Measurements from ENCODE around the gene KRTAP2-2. TPM values are rescaled to one million over a fixed set of nuclear protein-coding genes. Genes with fewer than 3 reads are reported as not detected.
"Not testable (repeated sequence)": the region's sequence is repeated elsewhere in the genome, so short reads cannot be mapped to it uniquely, and the experiment has no call there.

KRTAP2-2 gene
- total RNA-seq, 1 donor from 2014 or later: not detected

DNA sequence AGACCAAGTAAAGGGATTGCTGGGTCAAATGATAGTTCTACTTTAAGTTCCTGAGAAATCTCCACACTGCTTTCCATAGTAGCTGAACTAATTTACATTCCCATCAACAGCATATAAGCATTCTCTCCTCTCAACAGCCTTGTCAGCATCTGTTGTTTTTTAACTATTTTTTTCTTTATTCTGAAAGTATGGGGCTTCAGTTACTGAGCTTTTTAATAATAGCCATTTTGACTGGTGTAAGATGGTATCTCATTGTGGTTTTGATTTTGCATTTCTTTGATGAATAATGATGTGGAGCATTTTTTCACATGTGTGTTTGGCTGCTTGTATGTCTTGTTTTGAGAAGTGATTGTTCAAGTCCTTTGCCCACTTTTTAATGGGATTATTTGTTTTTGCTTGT, 2.5 kb downstream of the KRTAP2-2 start:
- Histone ChIP-seq H3K27me3 (ENCODE audit: control insufficient read depth in 3 of 3, insufficient read depth in 3 of 3, low read length in 3 of 3) (peaks cover 10 to 19% (median 11%) of the 10 kb centered on the region in 3 donors), H3K9me3 (ENCODE audit: control insufficient read depth in 3 of 3, low read length in 3 of 3) (peaks cover 0 to 5% (median 0%) of the 10 kb centered on the region in 3 donors), H3K27ac (ENCODE audit: low read depth, low read length) (no peak overlapping the region), H3K9ac (ENCODE audit: low read depth in 1 of 3, low read length in 3 of 3) (no peak overlapping the region), H3K36me3 (ENCODE audit: control insufficient read depth in 3 of 3, insufficient read depth in 3 of 3, low read length in 3 of 3) (no peaks in the 10 kb centered on the region), H3K4me3 (ENCODE audit: low read length in 3 of 3) (no peak overlapping the region), H3K4me1 (ENCODE audit: control insufficient read depth in 3 of 3, insufficient read depth in 3 of 3, low read length in 3 of 3) (no peaks in the 10 kb centered on the region)

DNA sequence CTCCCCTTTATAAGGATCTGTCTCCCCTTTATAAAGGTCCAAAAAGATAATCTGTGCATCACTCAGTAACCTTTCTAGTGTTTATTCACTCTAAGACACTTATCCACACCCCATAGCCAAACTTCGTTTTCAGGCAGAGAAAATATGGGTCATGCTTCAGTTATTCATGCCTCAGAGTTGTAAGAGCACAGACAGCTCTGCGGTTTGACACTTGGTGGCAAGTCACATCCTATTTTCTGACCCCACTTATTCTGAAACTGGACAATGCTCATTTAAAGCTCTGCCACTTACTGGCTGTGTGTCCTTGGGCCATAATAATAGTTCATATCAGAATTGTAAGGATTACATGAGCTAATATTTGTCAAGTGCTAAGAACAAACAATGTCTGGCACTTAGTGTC, 5.9 kb downstream of the KRTAP2-2 start:
- Histone ChIP-seq H3K36me3 (ENCODE audit: control insufficient read depth in 3 of 3, insufficient read depth in 3 of 3, low read length in 3 of 3) (no peaks in the 10 kb centered on the region), H3K4me1 (ENCODE audit: control insufficient read depth in 3 of 3, insufficient read depth in 3 of 3, low read length in 3 of 3) (no peaks in the 10 kb centered on the region), H3K4me3 (ENCODE audit: low read length in 3 of 3) (no peak overlapping the region), H3K9me3 (ENCODE audit: control insufficient read depth in 3 of 3, low read length in 3 of 3) (peaks cover 0 to 5% (median 0%) of the 10 kb centered on the region in 3 donors), H3K27me3 (ENCODE audit: control insufficient read depth in 3 of 3, insufficient read depth in 3 of 3, low read length in 3 of 3) (peaks cover 11 to 27% (median 14%) of the 10 kb centered on the region in 3 donors), H3K9ac (ENCODE audit: low read depth in 1 of 3, low read length in 3 of 3) (no peak overlapping the region), H3K27ac (ENCODE audit: low read depth, low read length) (no peak overlapping the region)

DNA sequence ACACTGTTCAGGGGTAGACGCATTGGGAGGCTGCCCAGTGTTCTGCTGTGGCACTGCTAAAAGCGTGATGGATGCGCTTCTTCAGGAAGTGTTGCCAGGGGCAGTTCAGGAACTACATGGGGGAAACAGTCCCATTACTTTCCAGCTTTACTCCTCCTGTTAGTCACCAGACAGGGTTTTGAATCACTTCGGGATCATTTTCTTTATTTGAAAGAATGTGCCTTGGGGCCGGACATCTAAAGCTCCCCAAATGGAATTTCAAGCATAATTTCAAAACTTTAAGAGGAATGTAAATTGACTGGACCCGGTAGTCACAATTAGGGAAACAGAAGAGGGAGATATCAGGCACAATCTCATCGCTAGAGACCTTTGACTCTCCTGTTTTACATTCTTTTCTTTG, 6.6 kb downstream of the KRTAP2-2 start:
- Histone ChIP-seq H3K9me3 (ENCODE audit: control insufficient read depth in 3 of 3, low read length in 3 of 3) (peaks cover 0 to 3% (median 0%) of the 10 kb centered on the region in 3 donors), H3K4me3 (ENCODE audit: low read length in 3 of 3) (no peak overlapping the region), H3K4me1 (ENCODE audit: control insufficient read depth in 3 of 3, insufficient read depth in 3 of 3, low read length in 3 of 3) (no peaks in the 10 kb centered on the region), H3K9ac (ENCODE audit: low read depth in 1 of 3, low read length in 3 of 3) (no peak overlapping the region), H3K36me3 (ENCODE audit: control insufficient read depth in 3 of 3, insufficient read depth in 3 of 3, low read length in 3 of 3) (no peaks in the 10 kb centered on the region), H3K27ac (ENCODE audit: low read depth, low read length) (no peak overlapping the region), H3K27me3 (ENCODE audit: control insufficient read depth in 3 of 3, insufficient read depth in 3 of 3, low read length in 3 of 3) (peaks cover 11 to 24% (median 14%) of the 10 kb centered on the region in 3 donors)

DNA sequence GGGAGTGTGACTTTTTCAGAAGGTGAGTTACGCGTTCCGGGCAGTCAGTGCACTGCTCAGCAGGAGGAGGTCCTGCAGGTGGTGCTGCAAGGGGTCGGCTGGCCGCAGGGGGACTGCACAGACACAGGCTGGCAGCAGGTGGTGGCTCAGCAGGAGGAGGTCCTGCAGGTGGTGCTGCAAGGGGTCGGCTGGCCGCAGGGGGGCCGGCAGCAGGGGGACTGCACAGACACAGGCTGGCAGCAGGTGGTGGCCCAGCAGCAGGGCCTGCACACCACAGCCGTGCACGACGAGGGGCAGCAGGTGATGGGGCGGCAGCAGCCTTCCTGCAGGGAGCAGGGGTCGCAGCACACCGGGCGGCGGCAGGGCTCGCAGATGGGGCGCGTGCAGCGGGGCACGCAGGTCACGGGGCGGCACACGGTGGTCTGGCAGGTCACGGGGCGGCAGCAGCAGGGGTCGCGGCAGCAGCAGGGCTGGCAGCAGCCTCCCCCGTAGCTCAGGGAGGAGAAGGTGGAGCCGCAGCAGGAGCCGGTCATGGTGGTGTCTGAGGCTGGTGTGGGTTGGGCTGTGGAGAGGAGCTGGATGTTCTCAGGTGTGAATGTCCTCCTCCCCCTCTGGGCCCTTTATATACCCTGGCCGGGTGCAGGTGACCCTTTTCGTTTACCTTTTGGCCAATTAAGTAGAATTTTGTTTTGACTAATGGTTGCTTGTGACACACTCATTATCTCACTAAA, 8.1 kb downstream of the KRTAP2-2 start, which contains the start of gene KRTAP2-1:
KRTAP2-1 (minus strand) TSS at position 582 of the 731 bp plus-strand sequence; CDS start at position 533, 49 bp downstream.
- not testable (repeated sequence) for H3K9ac ChIP-seq (ENCODE audit: low read depth in 1 of 3, low read length in 3 of 3); H3K36me3 ChIP-seq (ENCODE audit: control insufficient read depth in 3 of 3, insufficient read depth in 3 of 3, low read length in 3 of 3); H3K9me3 ChIP-seq (ENCODE audit: control insufficient read depth in 3 of 3, low read length in 3 of 3); H3K4me3 ChIP-seq (ENCODE audit: low read length in 3 of 3); H3K27ac ChIP-seq (ENCODE audit: low read depth, low read length); H3K4me1 ChIP-seq (ENCODE audit: control insufficient read depth in 3 of 3, insufficient read depth in 3 of 3, low read length in 3 of 3)
- peaks cover 11 to 24% (median 14%) of the 10 kb centered on the region in 3 donors for H3K27me3 ChIP-seq (ENCODE audit: control insufficient read depth in 3 of 3, insufficient read depth in 3 of 3, low read length in 3 of 3)

DNA sequence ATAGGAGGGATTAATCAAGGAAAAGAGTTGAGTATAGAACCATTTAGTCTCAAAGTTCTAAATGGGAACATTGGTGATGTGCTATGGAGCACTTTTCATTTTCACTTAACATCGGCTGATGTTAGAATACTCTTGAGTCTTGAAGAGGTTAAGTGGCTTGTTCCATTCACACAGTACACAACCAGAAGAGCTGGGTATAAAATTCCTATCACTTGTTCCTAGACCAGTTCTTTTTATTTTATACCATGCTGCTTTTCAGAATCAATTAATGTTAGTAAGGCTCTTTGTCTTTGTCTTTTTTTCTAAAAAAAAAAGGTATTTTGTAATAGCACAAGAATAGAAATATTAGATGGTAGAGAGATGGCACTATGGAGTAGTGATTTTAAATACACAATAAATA, 12.1 kb downstream of the KRTAP2-2 start:
- Histone ChIP-seq H3K4me1 (ENCODE audit: control insufficient read depth in 3 of 3, insufficient read depth in 3 of 3, low read length in 3 of 3) (no peaks in the 10 kb centered on the region), H3K9ac (ENCODE audit: low read depth in 1 of 3, low read length in 3 of 3) (no peak overlapping the region), H3K9me3 (ENCODE audit: control insufficient read depth in 3 of 3, low read length in 3 of 3) (no peaks in the 10 kb centered on the region), H3K27me3 (ENCODE audit: control insufficient read depth in 3 of 3, insufficient read depth in 3 of 3, low read length in 3 of 3) (peaks cover 1 to 14% (median 5%) of the 10 kb centered on the region in 3 donors), H3K4me3 (ENCODE audit: low read length in 3 of 3) (no peak overlapping the region), H3K36me3 (ENCODE audit: control insufficient read depth in 3 of 3, insufficient read depth in 3 of 3, low read length in 3 of 3) (no peaks in the 10 kb centered on the region), H3K27ac (ENCODE audit: low read depth, low read length) (no peak overlapping the region)

DNA sequence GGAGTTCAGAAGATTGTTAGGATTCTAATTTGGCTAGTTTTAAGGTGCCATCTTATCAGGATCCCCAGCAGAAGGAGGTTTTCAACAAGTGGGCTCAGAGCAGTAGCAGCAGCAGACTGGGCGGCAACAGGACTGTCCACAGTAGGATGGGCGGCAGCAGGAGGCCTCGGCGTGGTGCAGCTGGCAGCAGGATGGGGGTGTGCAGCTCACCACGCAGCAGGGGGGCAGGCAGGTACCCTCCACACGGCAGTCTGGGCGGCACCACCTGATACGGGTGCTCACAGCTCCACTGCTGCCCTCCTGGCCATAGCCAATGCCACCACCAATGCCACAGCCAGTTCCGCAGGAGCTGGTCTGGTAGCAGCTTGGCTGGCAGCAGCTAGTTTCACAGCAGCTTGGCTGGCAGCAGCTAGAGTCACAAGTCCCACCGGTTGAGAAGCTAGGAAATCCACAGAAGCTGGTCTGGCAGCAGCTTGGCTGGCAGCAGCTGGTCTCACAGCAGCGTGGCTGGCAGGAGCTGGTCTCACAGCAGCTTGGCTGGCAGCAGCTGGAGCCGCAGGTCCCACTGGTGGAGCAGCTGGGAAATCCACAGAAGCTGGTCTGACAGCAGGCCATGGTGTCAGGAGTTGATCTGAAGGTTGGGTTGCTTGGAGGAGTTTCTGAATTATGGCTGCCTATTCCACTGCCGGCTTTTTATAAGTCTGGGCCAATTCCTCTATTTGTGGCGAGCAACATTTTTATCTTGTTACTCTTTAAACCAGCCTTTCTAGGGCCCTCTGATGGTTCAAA, 14.1 kb downstream of the KRTAP2-2 start, which contains the start of gene KRTAP1-1:
KRTAP1-1 (minus strand) TSS at position 668 of the 789 bp plus-strand sequence; CDS start at position 615, 53 bp downstream.
- not testable (repeated sequence) for H3K27me3 ChIP-seq (ENCODE audit: control insufficient read depth in 3 of 3, insufficient read depth in 3 of 3, low read length in 3 of 3); H3K4me1 ChIP-seq (ENCODE audit: control insufficient read depth in 3 of 3, insufficient read depth in 3 of 3, low read length in 3 of 3); H3K36me3 ChIP-seq (ENCODE audit: control insufficient read depth in 3 of 3, insufficient read depth in 3 of 3, low read length in 3 of 3); H3K9ac ChIP-seq (ENCODE audit: low read depth in 1 of 3, low read length in 3 of 3); H3K4me3 ChIP-seq (ENCODE audit: low read length in 3 of 3); H3K9me3 ChIP-seq (ENCODE audit: control insufficient read depth in 3 of 3, low read length in 3 of 3); H3K27ac ChIP-seq (ENCODE audit: low read depth, low read length)

DNA sequence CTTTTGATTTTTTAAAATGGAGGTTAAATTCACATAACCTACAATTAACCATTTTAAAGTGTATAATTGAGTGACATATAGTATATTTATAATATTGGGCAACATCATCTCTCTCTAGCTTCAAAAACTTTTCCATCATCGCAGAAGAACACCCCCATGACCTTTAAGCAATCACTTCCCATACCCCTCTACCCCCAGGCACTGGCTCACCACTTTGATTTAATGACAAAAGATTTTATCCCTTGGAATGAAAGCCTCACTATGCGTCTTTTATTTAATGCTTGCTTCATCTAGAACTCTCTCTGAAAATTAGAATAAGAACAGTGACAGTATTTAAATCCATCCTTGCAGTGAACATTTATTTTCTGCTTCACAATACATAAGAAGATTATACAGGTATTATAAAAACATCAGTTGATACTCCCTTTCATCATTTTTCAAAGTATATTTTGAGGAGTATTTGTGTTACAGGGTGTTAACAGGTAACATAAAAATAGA, 17.1 kb downstream of the KRTAP2-2 start:
- Histone ChIP-seq H3K36me3 (ENCODE audit: control insufficient read depth in 3 of 3, insufficient read depth in 3 of 3, low read length in 3 of 3) (no peaks in the 10 kb centered on the region), H3K9ac (ENCODE audit: low read depth in 1 of 3, low read length in 3 of 3) (no peak overlapping the region), H3K27me3 (ENCODE audit: control insufficient read depth in 3 of 3, insufficient read depth in 3 of 3, low read length in 3 of 3) (peaks cover 0 to 5% (median 3%) of the 10 kb centered on the region in 3 donors), H3K4me3 (ENCODE audit: low read length in 3 of 3) (no peak overlapping the region), H3K4me1 (ENCODE audit: control insufficient read depth in 3 of 3, insufficient read depth in 3 of 3, low read length in 3 of 3) (no peaks in the 10 kb centered on the region), H3K9me3 (ENCODE audit: control insufficient read depth in 3 of 3, low read length in 3 of 3) (no peaks in the 10 kb centered on the region), H3K27ac (ENCODE audit: low read depth, low read length) (no peak overlapping the region)

DNA sequence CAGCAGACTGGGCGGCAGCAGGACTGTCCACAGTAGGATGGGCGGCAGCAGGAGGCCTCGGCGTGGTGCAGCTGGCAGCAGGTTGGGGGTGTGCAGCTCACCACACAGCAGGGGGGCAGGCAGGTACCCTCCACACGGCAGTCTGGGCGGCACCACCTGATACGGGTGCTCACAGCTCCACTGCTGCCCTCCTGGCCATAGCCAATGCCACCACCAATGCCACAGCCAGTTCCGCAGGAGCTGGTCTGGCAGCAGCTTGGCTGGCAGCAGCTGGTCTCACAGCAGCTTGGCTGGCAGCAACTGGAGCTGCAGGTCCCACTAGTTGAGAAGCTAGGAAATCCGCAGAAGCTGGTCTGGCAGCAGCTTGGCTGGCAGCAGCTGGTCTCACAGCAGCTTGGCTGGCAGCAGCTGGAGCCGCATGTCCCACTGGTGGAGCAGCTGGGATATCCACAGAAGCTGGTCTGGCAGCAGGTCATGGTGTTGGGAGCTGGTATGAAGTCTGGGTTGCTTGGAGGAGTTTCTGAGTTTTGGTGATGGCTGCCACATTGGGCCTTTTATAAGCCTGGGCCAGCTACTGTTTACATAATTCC, 20.6 kb downstream of the KRTAP2-2 start, which contains the start of gene KRTAP1-3:
KRTAP1-3 (minus strand) TSS at position 529 of the 590 bp plus-strand sequence; CDS start at position 476, 53 bp downstream.
- H3K4me3 ChIP-seq (ENCODE audit: low read length in 3 of 3); H3K27ac ChIP-seq (ENCODE audit: low read depth, low read length); H3K9ac ChIP-seq (ENCODE audit: low read depth in 1 of 3, low read length in 3 of 3); H3K4me1 ChIP-seq (ENCODE audit: control insufficient read depth in 3 of 3, insufficient read depth in 3 of 3, low read length in 3 of 3); H3K9me3 ChIP-seq (ENCODE audit: control insufficient read depth in 3 of 3, low read length in 3 of 3); H3K36me3 ChIP-seq (ENCODE audit: control insufficient read depth in 3 of 3, insufficient read depth in 3 of 3, low read length in 3 of 3): not testable (repeated sequence)
- peaks cover 0 to 18% (median 11%) of the 10 kb centered on the region in 3 donors for H3K27me3 ChIP-seq (ENCODE audit: control insufficient read depth in 3 of 3, insufficient read depth in 3 of 3, low read length in 3 of 3)

DNA sequence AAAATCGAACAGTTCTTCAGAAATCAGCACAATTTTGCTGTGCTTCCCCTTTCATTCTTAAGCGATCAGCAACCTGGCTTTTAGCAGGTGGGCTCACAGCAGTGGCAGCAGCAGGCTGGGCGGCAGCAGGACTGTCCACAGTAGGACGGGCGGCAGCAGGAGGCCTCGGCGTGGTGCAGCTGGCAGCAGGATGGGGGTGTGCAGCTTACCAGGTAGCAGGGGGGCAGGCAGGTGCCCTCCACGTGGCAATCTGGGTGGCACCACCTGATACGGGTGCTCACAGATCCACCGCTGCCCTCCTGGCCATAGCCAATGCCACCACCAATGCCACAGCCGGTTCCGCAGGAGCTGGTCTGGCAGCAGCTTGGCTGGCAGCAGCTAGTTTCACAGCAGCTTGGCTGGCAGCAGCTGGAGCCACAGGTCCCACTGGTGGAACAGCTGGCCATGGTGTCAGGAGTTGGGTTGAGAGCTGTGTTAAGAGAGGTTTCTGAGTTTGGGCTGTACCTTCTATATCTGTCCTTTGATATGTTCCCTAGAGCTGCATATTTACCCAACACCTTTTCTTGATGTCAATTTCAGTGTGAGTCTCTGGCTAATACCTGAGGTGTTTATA, 25.3 kb downstream of the KRTAP2-2 start, which contains the start of gene KRTAP1-4:
KRTAP1-4 (minus strand) TSS at position 563 of the 613 bp plus-strand sequence; CDS start at position 446, 117 bp downstream.
- no peak within 1 kb of the TSS for H3K27ac ChIP-seq (ENCODE audit: low read depth, low read length)
- no peaks in the 10 kb centered on the region for H3K36me3 ChIP-seq (ENCODE audit: control insufficient read depth in 3 of 3, insufficient read depth in 3 of 3, low read length in 3 of 3)
- no peak within 1 kb of the TSS for H3K4me3 ChIP-seq (ENCODE audit: low read length in 3 of 3)
- H3K4me1 ChIP-seq (ENCODE audit: control insufficient read depth in 3 of 3, insufficient read depth in 3 of 3, low read length in 3 of 3): no peaks in the 10 kb centered on the region
- H3K9ac ChIP-seq (ENCODE audit: low read depth in 1 of 3, low read length in 3 of 3): no peak within 1 kb of the TSS
- H3K9me3 ChIP-seq (ENCODE audit: control insufficient read depth in 3 of 3, low read length in 3 of 3): no peaks in the 10 kb centered on the region
- H3K27me3 ChIP-seq (ENCODE audit: control insufficient read depth in 3 of 3, insufficient read depth in 3 of 3, low read length in 3 of 3): peaks cover 11 to 21% (median 18%) of the 10 kb centered on the region in 3 donors

Data from skeletal muscle tissue (tissue), 4 donors.